Gastrocnemius medialis (tissue), 4 donors: Measurements from ENCODE around the gene ABR. TPM values are rescaled to one million over a fixed set of nuclear protein-coding genes. Genes with fewer than 3 reads are reported as not detected.

Source experiments
- ATAC-seq, 2 donors: fragments of 150-250 bp; one replicate each; pipeline ENCODE4 v1.9.1; 2016
- DNase-seq, 2 donors: peaks; one replicate each; pipeline ENCODE4 v3.0.0-alpha.2; 2019
- H3K27ac ChIP-seq, 4 donors: fragments of 200-600 bp; sonication (generic); 1 replicate in 1 of 4; 2 replicates in 3 of 4; pipeline ENCODE4 v1.5.1; 2016 to 2018; ENCODE audit warnings: mild to moderate bottlenecking in 2 of 4, moderate library complexity in 1 of 4
- H3K27me3 ChIP-seq, 3 donors: fragments of 200-600 bp; sonication (generic) in 2 of 3; 1 replicate in 1 of 3; 2 replicates in 2 of 3; pipeline versions ENCODE4 v1.5.1 to v1.6.0; 2016 to 2019; ENCODE audit warnings: mild to moderate bottlenecking in 1 of 3, moderate library complexity in 1 of 3
- H3K36me3 ChIP-seq, 2 donors: fragments of 200-600 bp; sonication (generic) in 1 of 2; one replicate each; pipeline ENCODE4 v1.5.1; 2017 to 2018
- H3K4me1 ChIP-seq, 2 donors: fragments of 200-600 bp; sonication (generic) in 1 of 2; one replicate each; pipeline ENCODE4 v1.5.1; 2016 to 2017; ENCODE audit warnings: mild to moderate bottlenecking in 2 of 2
- H3K4me3 ChIP-seq, 4 donors: fragments of 200-600 bp; sonication (generic) in 3 of 4; 1 replicate in 1 of 4; 2 replicates in 3 of 4; pipeline ENCODE4 v1.5.1; 2016 to 2019; ENCODE audit warnings: mild to moderate bottlenecking in 2 of 4
- H3K9me3 ChIP-seq, 3 donors: fragments of 200-600 bp; sonication (generic) in 2 of 3; 1 replicate in 1 of 3; 2 replicates in 2 of 3; pipeline ENCODE4 v1.5.1; 2016 to 2019
- CTCF ChIP-seq, 5 experiments: fragments of 450-650 bp in 3 of 5; fragments of 200-600 bp in 2 of 5; sonication (generic) in 2 of 5; IDR thresholded peaks in 4 of 5; conservative IDR thresholded peaks in 1 of 5; 1 replicate in 4 of 5; 2 replicates in 1 of 5; pipeline ENCODE4 v1.5.1; 2016 to 2019; ENCODE audit warnings: antibody characterized with exemption in 5 of 5, mild to moderate bottlenecking in 3 of 5, moderate library complexity in 3 of 5
- POLR2A ChIP-seq, 2 donors: fragments of 450-650 bp; IDR thresholded peaks; one replicate each; pipeline ENCODE4 v1.6.1; 2017; ENCODE audit warnings: antibody characterized with exemption in 2 of 2, mild to moderate bottlenecking in 2 of 2, moderate library complexity in 2 of 2
- in situ Hi-C, 4 donors: fragments of 200-750 bp; cut with MboI; loops; one replicate each; pipeline versions ENCODE4 v1.15.0 to v1.8.0; 2017; ENCODE audit warnings: low sequenced_read_pairs in 4 of 4
- intact Hi-C: fragments of 100-400 bp; cut with DNase I; formaldehyde crosslinking; loops from one replicate; pipeline ENCODE4 v1.15.1; 2023; ENCODE audit warnings: low total_unique reads
- total RNA-seq, 4 donors: library from RNA; depleted of rRNA; stranded (reverse); fragments of >200 nt; gene quantifications; one replicate each; pipeline versions ENCODE4 v1.1.0 to v1.2.3, GENCODE V29; 2016

ABR gene
- total RNA-seq, 4 donors from 2014 or later = 9.7 to 15.4 (median 12.8) TPM

GRCh38 chr17:1036171-1036844, 143.5 kb downstream of the ABR start:
- DNase-seq (no peak), ATAC-seq (no peak)
- intact Hi-C loops (loop anchor here (5.0 kb wide), 1 partner anchor 34 kb away; no protein-coding TSS in a partner anchor), in situ Hi-C loops (no loop called here)
- no peaks in the 10 kb centered on the region for H3K9me3 ChIP-seq
- TF ChIP-seq CTCF (IDR thresholded peaks at IDR 0.05 in 4 of 5, conservative IDR thresholded peaks at IDR 0.05 in 1 of 5) (no peak), POLR2A (IDR thresholded peaks at IDR 0.05) (no peak)
- peaks cover 20 to 26% of the 10 kb centered on the region in 2 donors for H3K4me1 ChIP-seq
- H3K36me3 ChIP-seq = no peaks in the 10 kb centered on the region
- H3K4me3 ChIP-seq = no peak overlapping the region
- H3K27me3 ChIP-seq = no peaks in the 10 kb centered on the region
- H3K27ac ChIP-seq = no peak overlapping the region

GRCh38 chr17:1035546-1036170, 144.1 kb downstream of the ABR start:
- Histone ChIP-seq H3K4me3 (no peak overlapping the region), H3K36me3 (no peaks in the 10 kb centered on the region), H3K4me1 (peaks cover 24 to 27% of the 10 kb centered on the region in 2 donors), H3K27me3 (no peaks in the 10 kb centered on the region), H3K27ac (no peak overlapping the region), H3K9me3 (no peaks in the 10 kb centered on the region)
- in situ Hi-C loops (no loop called here), intact Hi-C loops (loop anchor here (5.0 kb wide), 1 partner anchor 33 kb away; no protein-coding TSS in a partner anchor)
- DNase-seq (no peak), ATAC-seq (no peak)
- TF ChIP-seq POLR2A (IDR thresholded peaks at IDR 0.05) (no peak), CTCF (IDR thresholded peaks at IDR 0.05 in 4 of 5, conservative IDR thresholded peaks at IDR 0.05 in 1 of 5) (no peak)

- Histone ChIP-seq H3K36me3 (no peaks in the 10 kb centered on the region), H3K27ac (no peak overlapping the region), H3K9me3 (no peaks in the 10 kb centered on the region), H3K4me3 (no peak overlapping the region), H3K4me1 (peaks cover 24 to 30% of the 10 kb centered on the region in 2 donors), H3K27me3 (no peaks in the 10 kb centered on the region)
- intact Hi-C loops (loop anchor here (5.0 kb wide), 1 partner anchor 32 kb away; no protein-coding TSS in a partner anchor), in situ Hi-C loops (no loop called here)
- no peak for TF ChIP-seq CTCF (IDR thresholded peaks at IDR 0.05 in 4 of 5, conservative IDR thresholded peaks at IDR 0.05 in 1 of 5)
- no peak for TF ChIP-seq POLR2A (IDR thresholded peaks at IDR 0.05)
- ATAC-seq (no peak), DNase-seq (no peak)
Measured at GRCh38 chr17:1034652-1035210, 145.1 kb downstream of the ABR start.

GRCh38 chr17:1033503-1033902, 146.3 kb downstream of the ABR start:
- Histone ChIP-seq H3K36me3 (no peaks in the 10 kb centered on the region), H3K4me3 (no peak overlapping the region), H3K9me3 (no peaks in the 10 kb centered on the region), H3K4me1 (peaks cover 25 to 35% of the 10 kb centered on the region in 2 donors), H3K27me3 (no peaks in the 10 kb centered on the region), H3K27ac (no peak overlapping the region)
- in situ Hi-C loops (no loop called here), intact Hi-C loops (no loop called here)
- ATAC-seq (no peak), DNase-seq (no peak)
- TF ChIP-seq POLR2A (IDR thresholded peaks at IDR 0.05) = no peak
- TF ChIP-seq CTCF (IDR thresholded peaks at IDR 0.05 in 4 of 5, conservative IDR thresholded peaks at IDR 0.05 in 1 of 5) = no peak
